Mesendoderm (in vitro differentiated cells): ENCODE measurements around the gene ATRIP.

ENCODE experiments used
- DNase-seq: peaks from one replicate; pipeline ENCODE4 v3.0.0; 2013
- H2AK5ac ChIP-seq: 2 replicates; pipeline ENCODE4 v1.6.1; 2013; ENCODE audit warnings: low read length, inconsistent platforms
- H2BK120ac ChIP-seq: 2 replicates; pipeline ENCODE4 v1.6.1; 2013; ENCODE audit warnings: low read depth, mild to moderate bottlenecking, low read length, moderate library complexity, mixed read lengths
- H2BK15ac ChIP-seq: replicated peaks from 2 replicates; pipeline ENCODE4 v1.6.1; 2013; ENCODE audit warnings: low read depth, mild to moderate bottlenecking, moderate library complexity
- H2BK5ac ChIP-seq: 2 replicates; pipeline ENCODE4 v1.6.1; 2013; ENCODE audit warnings: low read length, inconsistent platforms
- H3K18ac ChIP-seq: 2 replicates; pipeline ENCODE4 v1.6.1; 2013; ENCODE audit warnings: mild to moderate bottlenecking, low read length, mixed read lengths
- H3K23ac ChIP-seq: one replicate; pipeline ENCODE4 v1.6.1; 2013; ENCODE audit warnings: low read length
- H3K27ac ChIP-seq: 2 replicates; pipeline ENCODE4 v1.5.1; 2013; ENCODE audit warnings: low read depth, mild to moderate bottlenecking, inconsistent platforms, low read length, moderate library complexity
- H3K27me3 ChIP-seq: 2 replicates; pipeline ENCODE4 v1.6.1; 2013; ENCODE audit warnings: low read length, control low read depth, mild to moderate bottlenecking, inconsistent platforms; ENCODE audit not compliant: insufficient read depth, poor library complexity
- H3K36me3 ChIP-seq: 2 replicates; pipeline ENCODE4 v1.6.1; 2013; ENCODE audit warnings: low read length, inconsistent platforms; ENCODE audit not compliant: control insufficient read depth, insufficient read depth
- H3K4ac ChIP-seq: one replicate; pipeline ENCODE4 v1.6.1; 2013; ENCODE audit warnings: low read depth, mild to moderate bottlenecking, low read length, moderate library complexity
- H3K4me1 ChIP-seq: 2 replicates; pipeline ENCODE4 v1.6.1; 2013; ENCODE audit warnings: low read depth, low read length, inconsistent platforms; ENCODE audit not compliant: control insufficient read depth
- H3K4me2 ChIP-seq: 2 replicates; pipeline ENCODE4 v1.6.1; 2013; ENCODE audit warnings: low read length
- H3K4me3 ChIP-seq: 2 replicates; pipeline ENCODE4 v1.5.1; 2013; ENCODE audit warnings: mild to moderate bottlenecking, low read length
- H3K56ac ChIP-seq: one replicate; pipeline ENCODE4 v1.6.1; 2013; ENCODE audit warnings: low read length
- H3K79me1 ChIP-seq: 2 replicates; pipeline ENCODE4 v1.6.1; 2013; ENCODE audit warnings: low read length, inconsistent platforms
- H3K79me2 ChIP-seq: 2 replicates; pipeline ENCODE4 v1.6.1; 2013; ENCODE audit warnings: mild to moderate bottlenecking, low read length; ENCODE audit not compliant: control insufficient read depth, insufficient read depth
- H3K9ac ChIP-seq: 2 replicates; pipeline ENCODE4 v1.6.1; 2013; ENCODE audit warnings: low read length, inconsistent platforms
- H4K5ac ChIP-seq: one replicate; pipeline ENCODE4 v1.6.1; 2013; ENCODE audit warnings: low read length
- H4K8ac ChIP-seq: one replicate; pipeline ENCODE4 v1.6.1; 2013; ENCODE audit warnings: low read depth, mild to moderate bottlenecking, control low read depth, low read length, moderate library complexity
- WGBS: extraction: QIAGEN DNeasy Blood & Tissue Kit; methylation state at CpG from one replicate; pipeline ENCODE4 v1.1.7; 2013; ENCODE audit warnings: low lambda C conversion rate, missing lambda C conversion rate; ENCODE audit not compliant: insufficient coverage; ENCODE audit errors: extremely low coverage; 5-methylcytosine and 5-hydroxymethylcytosine counted together

Gene ATRIP

DNA sequence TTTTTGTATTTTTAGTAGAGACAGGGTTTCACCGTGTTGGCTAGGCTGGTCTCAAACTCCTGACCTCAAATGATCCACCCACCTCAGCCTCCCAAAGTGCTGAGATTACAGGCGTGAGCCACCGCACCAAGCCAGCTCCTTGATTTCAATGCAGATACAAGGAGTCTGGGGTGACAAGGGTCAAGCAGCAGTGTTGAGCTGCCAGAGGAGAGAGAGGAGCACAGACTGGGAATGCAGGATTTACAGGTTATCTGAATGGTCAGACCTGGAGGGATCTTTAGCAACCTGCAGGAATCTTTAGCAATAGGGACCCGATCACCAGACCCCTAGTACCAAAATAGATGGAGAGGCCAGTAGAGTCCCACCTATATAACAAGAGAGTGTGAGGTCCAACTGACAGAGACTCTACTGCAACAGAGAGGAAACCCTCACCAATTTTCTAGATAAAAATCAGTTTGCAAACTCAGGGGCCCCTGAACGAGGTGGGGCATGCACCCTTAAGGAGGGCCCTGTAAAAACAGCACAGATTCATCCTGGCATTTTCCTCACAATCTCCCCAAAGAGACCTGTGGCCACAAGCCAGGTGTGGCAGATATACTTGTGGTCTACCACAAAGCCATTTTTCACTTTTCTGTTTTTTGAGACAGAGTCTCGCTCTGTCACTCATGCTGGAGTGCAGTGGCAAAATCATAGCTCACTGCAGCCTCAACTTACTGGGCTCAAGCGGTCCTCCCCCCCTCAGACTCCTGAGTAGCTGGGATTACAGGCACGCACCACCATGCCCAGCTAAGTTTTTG, 68.1 kb downstream of the ATRIP start:
- Histone ChIP-seq H3K79me1 (no peaks in the 10 kb centered on the region), H3K79me2 (no peaks in the 10 kb centered on the region), H2BK15ac (no peak overlapping the region), H3K23ac (no peak overlapping the region), H3K27ac (no peak overlapping the region), H3K27me3 (no peaks in the 10 kb centered on the region), H3K56ac (no peak overlapping the region), H3K36me3 (no peaks in the 10 kb centered on the region), H3K4me3 (no peak overlapping the region), H2AK5ac (no peak overlapping the region), H3K18ac (no peak overlapping the region), H3K4ac (no peak overlapping the region), H4K5ac (no peak overlapping the region), H3K4me1 (no peaks in the 10 kb centered on the region), H3K4me2 (no peak overlapping the region), H2BK120ac (no peak overlapping the region), H3K9ac (no peak overlapping the region), H2BK5ac (no peak overlapping the region), H4K8ac (no peak overlapping the region)
- DNase-seq: no peak
- WGBS: no CpG with 5 or more reads among the region's 8 CpGs
